Measurements from ENCODE around the gene AOPEP.

DNA sequence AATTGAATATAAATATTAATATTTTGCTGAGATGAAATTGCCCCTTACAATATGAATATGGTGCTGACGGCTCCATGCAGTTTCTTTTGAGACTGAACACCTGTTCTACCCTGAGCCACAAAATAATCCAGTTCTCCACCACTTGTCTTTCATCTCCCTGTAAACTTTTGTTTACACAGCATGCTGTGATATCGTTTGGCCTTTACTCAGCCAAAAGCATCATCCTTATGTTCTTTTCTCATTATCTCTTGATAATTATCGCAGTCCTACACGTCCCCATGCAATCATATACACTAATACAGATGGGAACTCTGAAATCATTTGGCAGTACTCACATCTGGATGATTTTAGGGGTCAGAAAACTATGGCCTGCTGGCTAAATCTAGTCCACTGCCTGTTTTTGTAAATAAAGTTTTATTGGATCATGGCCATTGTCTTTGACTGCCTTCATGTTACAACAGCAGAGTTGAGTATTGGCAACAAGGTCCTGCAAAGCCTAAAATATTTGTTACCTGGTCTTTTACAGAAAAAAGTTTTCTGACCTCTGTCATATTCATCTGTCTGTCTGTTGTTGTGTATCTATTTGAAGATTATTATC lies 53.3 kb downstream of the AOPEP start:
- TF ChIP-seq, protein P1, sequence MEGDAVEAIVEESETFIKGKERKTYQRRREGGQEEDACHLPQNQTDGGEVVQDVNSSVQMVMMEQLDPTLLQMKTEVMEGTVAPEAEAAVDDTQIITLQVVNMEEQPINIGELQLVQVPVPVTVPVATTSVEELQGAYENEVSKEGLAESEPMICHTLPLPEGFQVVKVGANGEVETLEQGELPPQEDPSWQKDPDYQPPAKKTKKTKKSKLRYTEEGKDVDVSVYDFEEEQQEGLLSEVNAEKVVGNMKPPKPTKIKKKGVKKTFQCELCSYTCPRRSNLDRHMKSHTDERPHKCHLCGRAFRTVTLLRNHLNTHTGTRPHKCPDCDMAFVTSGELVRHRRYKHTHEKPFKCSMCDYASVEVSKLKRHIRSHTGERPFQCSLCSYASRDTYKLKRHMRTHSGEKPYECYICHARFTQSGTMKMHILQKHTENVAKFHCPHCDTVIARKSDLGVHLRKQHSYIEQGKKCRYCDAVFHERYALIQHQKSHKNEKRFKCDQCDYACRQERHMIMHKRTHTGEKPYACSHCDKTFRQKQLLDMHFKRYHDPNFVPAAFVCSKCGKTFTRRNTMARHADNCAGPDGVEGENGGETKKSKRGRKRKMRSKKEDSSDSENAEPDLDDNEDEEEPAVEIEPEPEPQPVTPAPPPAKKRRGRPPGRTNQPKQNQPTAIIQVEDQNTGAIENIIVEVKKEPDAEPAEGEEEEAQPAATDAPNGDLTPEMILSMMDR (CRISPR knock-in tag; IDR thresholded peaks at IDR 0.05): no peak
- TF ChIP-seq PHF8 (CRISPR knock-in tag; IDR thresholded peaks at IDR 0.05) (no peak), CREB1 (IDR thresholded peaks at IDR 0.05) (no peak), CREB1 (CRISPR knock-in tag; IDR thresholded peaks at IDR 0.05) (no peak), TARDBP (CRISPR knock-in tag; IDR thresholded peaks at IDR 0.05) (no peak), HDAC6 (IDR thresholded peaks at IDR 0.05; ENCODE audit: low read depth, low read length) (no peak), ZBTB20 (CRISPR knock-in tag; IDR thresholded peaks at IDR 0.05; ENCODE audit: borderline replicate concordance, low read depth) (no peak), CBX5 (CRISPR knock-in tag; IDR thresholded peaks at IDR 0.05; ENCODE audit: borderline replicate concordance) (no peak), POLR2A (IDR thresholded peaks at IDR 0.05; ENCODE audit: insufficient read depth in 1 of 2, low read depth in 2 of 2, low read length in 2 of 2) (no peak), KAT7 (CRISPR knock-in tag; IDR thresholded peaks at IDR 0.05; ENCODE audit: borderline replicate concordance) (no peak)
